B cell (primary cell): ENCODE measurements around the gene KATNAL2. TPM values are rescaled to one million over a fixed set of nuclear protein-coding genes. Genes with fewer than 3 reads are reported as not detected.

ENCODE experiments used
- ATAC-seq: fragments of 200-7000 bp; cut with Tn5 transposase; one replicate; pipeline ENCODE4 v1.10.0; 2021; ENCODE audit warnings: low read depth, mild to moderate bottlenecking, moderate number of reproducible peaks, moderate library complexity
- CTCF ChIA-PET: fragments of 350-600 bp; sonication (Branson Sonifier 250); formaldehyde crosslinking; loops from one replicate; lab custom pipeline; 2021; ENCODE audit warnings: antibody characterized with exemption, inconsistent platforms; lab: Charles Lee
- POLR2A ChIA-PET: fragments of 350-600 bp; sonication (Branson Sonifier 250); formaldehyde crosslinking; loops from one replicate; lab custom pipeline; 2021; ENCODE audit warnings: antibody characterized with exemption; lab: Charles Lee
- DNase-seq: peaks from one replicate; pipeline ENCODE4 v3.0.0; 2013
- H2AFZ ChIP-seq: 2 replicates; pipeline ENCODE4 v1.6.1; 2012; ENCODE audit warnings: mild to moderate bottlenecking, low read depth, low read length; ENCODE audit not compliant: insufficient read depth, poor library complexity, severe bottlenecking
- H3K27ac ChIP-seq, 2 donors: 1 replicate in 1 of 2; 2 replicates in 1 of 2; pipeline ENCODE4 v1.5.1; 2012 to 2013; ENCODE audit warnings: low read length in 2 of 2, mild to moderate bottlenecking in 2 of 2, moderate library complexity in 1 of 2
- H3K27me3 ChIP-seq, 4 experiments: fragments of 200-600 bp in 1 of 4; sonication (generic) in 1 of 4; replicated peaks in 1 of 4; 1 replicate in 2 of 4; 2 replicates in 2 of 4; pipeline versions ENCODE4 v1.6.1 to v1.7.0; 2013 to 2016; ENCODE audit warnings: low read length in 3 of 4, mild to moderate bottlenecking in 2 of 4, mixed read lengths in 1 of 4, moderate library complexity in 1 of 4; ENCODE audit not compliant: insufficient read depth in 4 of 4, control insufficient read depth in 3 of 4; ENCODE audit errors: control extremely low read depth in 1 of 4
- H3K36me3 ChIP-seq, 2 experiments: replicated peaks in 1 of 2; 1 replicate in 1 of 2; 2 replicates in 1 of 2; pipeline versions ENCODE4 v1.6.1 to v1.7.1; 2013; ENCODE audit warnings: low read length in 1 of 2; ENCODE audit not compliant: insufficient read depth in 2 of 2, control insufficient read depth in 1 of 2; ENCODE audit errors: control extremely low read depth in 1 of 2, extremely low read depth in 1 of 2
- H3K4me1 ChIP-seq, 2 donors: fragments of 200-600 bp in 1 of 2; sonication (generic) in 1 of 2; 1 replicate in 1 of 2; 2 replicates in 1 of 2; pipeline versions ENCODE4 v1.5.1 to v1.6.1; 2013 to 2017; ENCODE audit warnings: low read length in 2 of 2; ENCODE audit not compliant: control insufficient read depth in 2 of 2, insufficient read depth in 2 of 2
- H3K4me2 ChIP-seq: replicated peaks from 2 replicates; pipeline ENCODE3; 2012; ENCODE audit warnings: mild to moderate bottlenecking, low read depth, low read length; ENCODE audit not compliant: poor library complexity, severe bottlenecking
- H3K4me3 ChIP-seq, 5 experiments: fragments of 200-600 bp in 1 of 5; sonication (generic) in 1 of 5; 1 replicate in 3 of 5; 2 replicates in 2 of 5; pipeline versions ENCODE4 v1.5.1 to v1.7.0; 2011 to 2016; ENCODE audit warnings: low read length in 4 of 5, mild to moderate bottlenecking in 4 of 5, low read depth in 2 of 5, control low read depth in 1 of 5, moderate library complexity in 1 of 5; ENCODE audit not compliant: insufficient read depth in 1 of 5; ENCODE audit errors: control extremely low read depth in 1 of 5, extremely low read depth in 1 of 5
- H3K79me2 ChIP-seq: fragments of 200-600 bp; sonication (generic); one replicate; pipeline ENCODE4 v1.6.0; 2016; ENCODE audit warnings: low read length; ENCODE audit not compliant: control insufficient read depth, insufficient read depth
- H3K9ac ChIP-seq: fragments of 200-600 bp; sonication (generic); 2 replicates; pipeline ENCODE4 v1.6.1; 2017; ENCODE audit warnings: mild to moderate bottlenecking, low read length, moderate library complexity
- H3K9me3 ChIP-seq, 3 donors: one replicate each; pipeline versions ENCODE4 v1.6.1 to v1.7.1; 2013; ENCODE audit warnings: low read length in 2 of 3; ENCODE audit not compliant: control insufficient read depth in 2 of 3, insufficient read depth in 1 of 3; ENCODE audit errors: control extremely low read depth in 1 of 3
- H4K20me1 ChIP-seq: 2 replicates; pipeline ENCODE4 v1.6.0; 2012; ENCODE audit warnings: mild to moderate bottlenecking, low read length; ENCODE audit not compliant: insufficient read depth, control insufficient read depth, poor library complexity, severe bottlenecking
- H3K27ac Mint-ChIP-seq: one replicate; pipeline ENCODE4 v1.8.0; 2021; ENCODE audit warnings: mixed read lengths
- H3K27me3 Mint-ChIP-seq: one replicate; pipeline ENCODE4 v1.8.0; 2021; ENCODE audit warnings: mixed read lengths
- H3K4me1 Mint-ChIP-seq: one replicate; pipeline ENCODE4 v1.8.0; 2021; ENCODE audit warnings: mixed read lengths
- H3K4me3 Mint-ChIP-seq: one replicate; pipeline ENCODE4 v1.8.0; 2021; ENCODE audit warnings: mixed read lengths
- H3K9me3 Mint-ChIP-seq: one replicate; pipeline ENCODE4 v1.8.0; 2022; ENCODE audit warnings: mixed read lengths; ENCODE audit not compliant: insufficient read depth
- EZH2 ChIP-seq: IDR thresholded peaks from 2 replicates; pipeline ENCODE4 v1.6.1; 2012; ENCODE audit warnings: borderline replicate concordance, low read depth, mild to moderate bottlenecking, moderate library complexity, low read length; ENCODE audit not compliant: insufficient read depth, poor library complexity, severe bottlenecking
- WGBS: methylation state at CpG from one replicate; pipeline ENCODE4 v1.1.5; 2013; ENCODE audit warnings: missing lambda C conversion rate; ENCODE audit not compliant: insufficient coverage; 5-methylcytosine and 5-hydroxymethylcytosine counted together
- intact Hi-C: fragments of 100-400 bp; cut with micrococcal nuclease; formaldehyde crosslinking; loops from one replicate; pipeline ENCODE4 v1.10.0; 2022
- polyA plus RNA-seq: library from polyadenylated mRNA; depleted of rRNA; stranded (reverse); fragments of >200 nt; gene quantifications from 2 replicates; pipeline ENCODE4 v1.2.3, GENCODE V29; 2012
- total RNA-seq, 2 donors: library from RNA; stranded (reverse); fragments of 120-200 nt in 1 of 2; gene quantifications; 1 replicate in 1 of 2; 2 replicates in 1 of 2; pipeline versions ENCODE4 v1.2.3 to v1.2.4, GENCODE V29; 2013 to 2022
- TF ChIP-seq, protein P1 (sequence below): fragments of 200-600 bp; IDR thresholded peaks from one replicate; pipeline ENCODE4 v1.8.0; 2022; ENCODE audit warnings: antibody characterized with exemption, mild to moderate bottlenecking

The KATNAL2 gene
- total and polyA plus RNA-seq, 2 donors (not counting 1 experiment from before 2014, with no cell fraction given) = 1.3 to 3.1 TPM

DNA sequence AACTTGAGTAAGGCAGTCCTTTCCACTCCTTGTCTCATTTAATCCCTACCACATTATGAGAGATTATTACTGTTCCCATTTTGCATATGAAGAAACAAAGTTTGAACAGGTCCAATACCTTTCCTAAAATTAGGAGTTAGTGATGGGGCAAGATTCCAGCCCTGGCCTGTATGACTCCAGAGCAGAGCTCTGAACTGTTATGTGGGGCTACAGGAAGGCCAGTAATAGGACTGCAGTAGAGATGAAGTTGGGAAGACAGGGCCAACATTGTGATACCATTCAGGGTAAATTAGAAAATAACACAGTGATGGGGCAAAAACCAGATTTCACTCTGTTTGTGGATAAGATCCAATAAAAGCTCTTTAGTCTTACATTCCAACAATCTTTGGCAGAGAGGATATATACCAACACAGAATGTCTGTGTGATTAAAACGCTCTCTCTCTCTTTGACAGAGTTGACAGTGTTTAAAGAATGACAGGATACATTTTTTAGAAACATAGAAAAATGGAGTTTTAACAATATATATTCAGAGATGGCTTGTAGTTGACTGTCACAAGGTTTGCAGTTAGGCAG lies 22.7 kb downstream of the KATNAL2 start:
- Histone ChIP-seq H3K4me2 (no peak overlapping the region), H3K4me1 (no peaks in the 10 kb centered on the region), H3K27me3 (no peaks in the 10 kb centered on the region), H3K79me2 (no peaks in the 10 kb centered on the region), H3K9ac (no peak overlapping the region), H3K4me3 (no peak overlapping the region), H3K9me3 (no peaks in the 10 kb centered on the region), H4K20me1 (no peaks in the 10 kb centered on the region), H3K27ac (no peak overlapping the region), H2AFZ (no peak overlapping the region), H3K36me3 (no peaks in the 10 kb centered on the region)
- Mint-ChIP-seq H3K9me3 (no peaks in the 10 kb centered on the region), H3K27me3 (peaks cover 4% of the 10 kb centered on the region), H3K4me3 (no peak overlapping the region), H3K27ac (no peak overlapping the region), H3K4me1 (no peaks in the 10 kb centered on the region)
- DNase-seq (no peak), ATAC-seq (no peak)
- CTCF ChIA-PET = no interaction called here
- POLR2A ChIA-PET = no interaction called here
- WGBS = no CpG with 5 or more reads among the region's 1 CpG
- TF ChIP-seq, protein P1, sequence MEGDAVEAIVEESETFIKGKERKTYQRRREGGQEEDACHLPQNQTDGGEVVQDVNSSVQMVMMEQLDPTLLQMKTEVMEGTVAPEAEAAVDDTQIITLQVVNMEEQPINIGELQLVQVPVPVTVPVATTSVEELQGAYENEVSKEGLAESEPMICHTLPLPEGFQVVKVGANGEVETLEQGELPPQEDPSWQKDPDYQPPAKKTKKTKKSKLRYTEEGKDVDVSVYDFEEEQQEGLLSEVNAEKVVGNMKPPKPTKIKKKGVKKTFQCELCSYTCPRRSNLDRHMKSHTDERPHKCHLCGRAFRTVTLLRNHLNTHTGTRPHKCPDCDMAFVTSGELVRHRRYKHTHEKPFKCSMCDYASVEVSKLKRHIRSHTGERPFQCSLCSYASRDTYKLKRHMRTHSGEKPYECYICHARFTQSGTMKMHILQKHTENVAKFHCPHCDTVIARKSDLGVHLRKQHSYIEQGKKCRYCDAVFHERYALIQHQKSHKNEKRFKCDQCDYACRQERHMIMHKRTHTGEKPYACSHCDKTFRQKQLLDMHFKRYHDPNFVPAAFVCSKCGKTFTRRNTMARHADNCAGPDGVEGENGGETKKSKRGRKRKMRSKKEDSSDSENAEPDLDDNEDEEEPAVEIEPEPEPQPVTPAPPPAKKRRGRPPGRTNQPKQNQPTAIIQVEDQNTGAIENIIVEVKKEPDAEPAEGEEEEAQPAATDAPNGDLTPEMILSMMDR = no peak
- TF ChIP-seq EZH2 = no peak
- intact Hi-C loops = no loop called here

DNA sequence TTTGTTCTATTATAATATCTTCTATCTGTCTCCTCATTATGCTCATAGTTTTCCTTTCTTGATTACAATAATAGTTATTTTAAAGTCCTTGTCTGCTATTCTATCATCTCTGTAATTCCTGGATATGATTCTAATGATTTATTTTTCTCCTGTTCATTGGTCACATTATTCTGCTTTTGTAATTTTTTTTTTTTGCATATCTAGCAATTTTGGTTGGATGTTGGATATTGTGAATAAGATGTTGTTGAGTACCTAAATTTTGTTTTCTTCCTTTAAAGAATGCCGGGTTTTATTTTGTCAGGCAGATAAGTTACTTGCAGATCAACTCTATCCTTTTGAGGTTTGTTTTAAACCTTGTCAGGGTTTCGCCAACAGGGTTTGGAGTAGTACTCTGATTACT lies 25.2 kb downstream of the KATNAL2 start:
- H3K4me1 Mint-ChIP-seq = no peaks in the 10 kb centered on the region
- no peak overlapping the region for H3K4me3 ChIP-seq
- POLR2A ChIA-PET = no interaction called here
- no peak overlapping the region for H3K27ac Mint-ChIP-seq
- peaks cover 0 to 3% (median 0%) of the 10 kb centered on the region in 4 experiments for H3K27me3 ChIP-seq
- TF ChIP-seq, protein P1 = no peak
- TF ChIP-seq EZH2 = no peak
- peaks cover 4% of the 10 kb centered on the region for H3K27me3 Mint-ChIP-seq
- H3K27ac ChIP-seq = no peak overlapping the region
- no peak overlapping the region for H2AFZ ChIP-seq
- peaks cover 4 to 13% of the 10 kb centered on the region in 2 donors for H3K4me1 ChIP-seq
- H3K9ac ChIP-seq = no peak overlapping the region
- no peak overlapping the region for H3K4me3 Mint-ChIP-seq
- H3K79me2 ChIP-seq = no peaks in the 10 kb centered on the region
- WGBS = 100% methylated on average over 1 of the region's 2 CpGs
- no peaks in the 10 kb centered on the region for H3K9me3 Mint-ChIP-seq
- no peak overlapping the region for H3K4me2 ChIP-seq
- CTCF ChIA-PET = no interaction called here
- no peaks in the 10 kb centered on the region for H4K20me1 ChIP-seq
- no peaks in the 10 kb centered on the region for H3K9me3 ChIP-seq
- no peaks in the 10 kb centered on the region for H3K36me3 ChIP-seq
- DNase-seq (no peak), ATAC-seq (no peak)
- intact Hi-C loops = no loop called here
